Upper lobe of left lung (tissue), 4 donors: ENCODE results near the gene PRMT9.

Experiments
- POLR2A ChIP-seq, 4 donors: fragments of 450-650 bp; IDR thresholded peaks; one replicate each; pipeline ENCODE4 v1.5.1; 2016 to 2017; ENCODE audit warnings: antibody characterized with exemption in 4 of 4, mild to moderate bottlenecking in 2 of 4
- POLR2AphosphoS5 ChIP-seq, 2 donors: sonication (generic); formaldehyde crosslinking; IDR thresholded peaks; one replicate each; pipeline ENCODE4 v1.5.1; 2017; ENCODE audit warnings: antibody characterized with exemption in 2 of 2
- TF ChIP-seq, protein P1 (sequence below), 6 experiments: fragments of 450-650 bp in 4 of 6; fragments of 200-600 bp in 2 of 6; sonication (generic) in 2 of 6; IDR thresholded peaks; one replicate each; pipeline ENCODE4 v1.5.1; 2016 to 2019; ENCODE audit warnings: antibody characterized with exemption in 6 of 6

DNA sequence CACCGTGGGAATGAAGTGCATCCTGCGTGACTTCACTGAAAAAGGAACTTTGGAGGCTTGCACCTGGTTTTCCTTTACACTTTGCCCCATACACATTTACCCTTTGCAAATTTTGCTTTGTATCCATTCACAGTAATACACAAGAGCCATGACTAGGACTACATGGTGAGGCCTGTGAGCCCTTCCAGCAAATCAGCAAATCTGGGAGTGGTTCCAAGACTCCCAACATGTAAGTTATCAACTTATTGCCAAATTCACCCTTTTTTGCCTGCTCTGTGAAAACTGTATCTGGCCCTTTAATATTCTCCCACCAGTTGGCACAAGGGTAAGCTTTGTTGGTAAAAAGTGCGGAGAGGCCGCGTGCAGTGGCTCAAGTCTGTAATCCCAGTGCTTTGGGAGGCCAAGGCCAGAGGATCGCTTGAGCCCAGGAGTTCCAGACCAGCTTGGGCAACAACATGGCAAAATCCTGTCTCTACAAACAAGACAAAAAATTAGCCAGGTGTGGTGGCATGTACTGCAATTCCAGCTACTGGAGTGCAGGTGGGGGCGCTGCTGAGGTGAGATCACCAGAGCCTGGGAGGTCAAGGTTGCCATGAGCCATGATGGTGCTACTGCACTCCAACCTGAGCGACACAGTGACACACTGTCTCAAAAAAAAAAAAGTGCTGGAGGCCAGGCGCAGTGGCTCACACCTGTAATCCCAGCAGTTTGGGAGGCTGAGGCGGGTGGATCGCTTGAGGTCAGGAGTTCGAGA lies 5.0 kb downstream of the PRMT9 start:
- TF ChIP-seq, protein P1, sequence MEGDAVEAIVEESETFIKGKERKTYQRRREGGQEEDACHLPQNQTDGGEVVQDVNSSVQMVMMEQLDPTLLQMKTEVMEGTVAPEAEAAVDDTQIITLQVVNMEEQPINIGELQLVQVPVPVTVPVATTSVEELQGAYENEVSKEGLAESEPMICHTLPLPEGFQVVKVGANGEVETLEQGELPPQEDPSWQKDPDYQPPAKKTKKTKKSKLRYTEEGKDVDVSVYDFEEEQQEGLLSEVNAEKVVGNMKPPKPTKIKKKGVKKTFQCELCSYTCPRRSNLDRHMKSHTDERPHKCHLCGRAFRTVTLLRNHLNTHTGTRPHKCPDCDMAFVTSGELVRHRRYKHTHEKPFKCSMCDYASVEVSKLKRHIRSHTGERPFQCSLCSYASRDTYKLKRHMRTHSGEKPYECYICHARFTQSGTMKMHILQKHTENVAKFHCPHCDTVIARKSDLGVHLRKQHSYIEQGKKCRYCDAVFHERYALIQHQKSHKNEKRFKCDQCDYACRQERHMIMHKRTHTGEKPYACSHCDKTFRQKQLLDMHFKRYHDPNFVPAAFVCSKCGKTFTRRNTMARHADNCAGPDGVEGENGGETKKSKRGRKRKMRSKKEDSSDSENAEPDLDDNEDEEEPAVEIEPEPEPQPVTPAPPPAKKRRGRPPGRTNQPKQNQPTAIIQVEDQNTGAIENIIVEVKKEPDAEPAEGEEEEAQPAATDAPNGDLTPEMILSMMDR (IDR thresholded peaks at IDR 0.05), result no peak
- TF ChIP-seq POLR2A (IDR thresholded peaks at IDR 0.05) (no peak), POLR2AphosphoS5 (IDR thresholded peaks at IDR 0.05) (no peak)
